ENCODE results near the gene DNAJC15. TPM values are rescaled to one million over a fixed set of nuclear protein-coding genes. Genes with fewer than 3 reads are reported as not detected.
A peak's percentile ranks its signal among the peaks of the same experiment; 100 is the strongest.

Gene DNAJC15
- total and polyA plus RNA-seq, 2 donors (not counting 3 experiments of a cell fraction or from before 2014, with no cell fraction given): 21.8 to 40.8 TPM

GRCh38 chr13:43085545-43085944, 62.2 kb downstream of the DNAJC15 start:
- TF ChIP-seq CTCF (IDR thresholded peaks at IDR 0.05; ENCODE audit: extremely low read depth in 1 of 2, insufficient read depth in 1 of 2, low read depth in 1 of 2, low read length in 2 of 2) (peak in 1 of 2 donors; percentile 35), GATA2 (IDR thresholded peaks at IDR 0.05; ENCODE audit: insufficient read depth, insufficient read length, low read depth, low read length) (no peak)
- POLR2A ChIA-PET: no interaction called here
- H3K9ac ChIP-seq (replicated peaks; ENCODE audit: extremely low read depth, insufficient read depth, low read length): no peak overlapping the region
- no peaks in the 10 kb centered on the region for H3K9me3 ChIP-seq (replicated peaks; ENCODE audit: control insufficient read depth, insufficient read depth, low read length)
- no peaks in the 10 kb centered on the region for H3K9me1 ChIP-seq (replicated peaks; ENCODE audit: control insufficient read depth, extremely low read depth, insufficient read depth, low read length)
- no peak for FAIRE-seq
- dilution Hi-C loops (cut with MboI; ENCODE audit: extremely low pct_ligation_motif_present, low sequenced_read_pairs): no loop called here
- no peaks in the 10 kb centered on the region for H4K20me1 ChIP-seq (replicated peaks; ENCODE audit: control insufficient read depth, extremely low read depth, insufficient read depth, low read length)
- BruUV-seq (replicated peaks): no TSS peak
- peaks cover 3% of the 10 kb centered on the region for H3K4me1 ChIP-seq (ENCODE audit: control insufficient read depth, extremely low read depth, insufficient read depth, low read length)
- intact Hi-C loops (cut with micrococcal nuclease): loop anchor here (1.0 to 5.0 kb wide), 3 partner anchors 217 to 719 kb away; no protein-coding TSS in a partner anchor
- H3K27me3 ChIP-seq (ENCODE audit: control insufficient read depth in 2 of 2, insufficient read depth in 2 of 2, low read length in 2 of 2): no peaks in the 10 kb centered on the region
- H3K4me3 ChIP-seq (replicated peaks in 1 of 3; ENCODE audit: insufficient read depth in 1 of 3, low read depth in 1 of 3, low read length in 3 of 3): no peak overlapping the region
- no peaks in the 10 kb centered on the region for H3K79me2 ChIP-seq (ENCODE audit: control insufficient read depth, insufficient read depth, low read length)
- H3K36me3 ChIP-seq (ENCODE audit: control insufficient read depth in 2 of 2, extremely low read depth in 1 of 2, insufficient read depth in 2 of 2, low read length in 2 of 2): no peaks in the 10 kb centered on the region
- DNase-seq (ENCODE audit: low read depth, low spot score): peak; percentile 59
- no peak overlapping the region for H2AFZ ChIP-seq (ENCODE audit: low read depth, low read length)
- H3K27ac ChIP-seq (ENCODE audit: insufficient read depth, low read depth, low read length): no peak overlapping the region
- CTCF ChIA-PET: interaction anchor here (0.6 to 7.9 kb wide), 29 partner anchors 8 to 794 kb away, joined by 3 to 168 read pairs (median 5); partner anchors contain the start of genes CCDC122, ENOX1, EPSTI1 and LACC1
- H3K4me2 ChIP-seq (ENCODE audit: insufficient read depth, low read length): no peak overlapping the region

GRCh38 chr13:43086181-43086580, 62.8 kb downstream of the DNAJC15 start:
- Histone ChIP-seq H4K20me1 (replicated peaks; ENCODE audit: control insufficient read depth, extremely low read depth, insufficient read depth, low read length) (no peaks in the 10 kb centered on the region), H3K9ac (replicated peaks; ENCODE audit: extremely low read depth, insufficient read depth, low read length) (no peak overlapping the region), H2AFZ (ENCODE audit: low read depth, low read length) (no peak overlapping the region), H3K9me3 (replicated peaks; ENCODE audit: control insufficient read depth, insufficient read depth, low read length) (no peaks in the 10 kb centered on the region), H3K4me2 (ENCODE audit: insufficient read depth, low read length) (no peak overlapping the region), H3K4me1 (ENCODE audit: control insufficient read depth, extremely low read depth, insufficient read depth, low read length) (peaks cover 3% of the 10 kb centered on the region), H3K79me2 (ENCODE audit: control insufficient read depth, insufficient read depth, low read length) (no peaks in the 10 kb centered on the region), H3K9me1 (replicated peaks; ENCODE audit: control insufficient read depth, extremely low read depth, insufficient read depth, low read length) (no peaks in the 10 kb centered on the region), H3K27me3 (ENCODE audit: control insufficient read depth in 2 of 2, insufficient read depth in 2 of 2, low read length in 2 of 2) (no peaks in the 10 kb centered on the region), H3K27ac (ENCODE audit: insufficient read depth, low read depth, low read length) (no peak overlapping the region), H3K36me3 (ENCODE audit: control insufficient read depth in 2 of 2, extremely low read depth in 1 of 2, insufficient read depth in 2 of 2, low read length in 2 of 2) (no peaks in the 10 kb centered on the region), H3K4me3 (replicated peaks in 1 of 3; ENCODE audit: insufficient read depth in 1 of 3, low read depth in 1 of 3, low read length in 3 of 3) (no peak overlapping the region)
- TF ChIP-seq POLR2AphosphoS5 (IDR thresholded peaks at IDR 0.05; ENCODE audit: insufficient read depth, low read depth, low read length) (no peak), GATA2 (IDR thresholded peaks at IDR 0.05; ENCODE audit: insufficient read depth, insufficient read length, low read depth, low read length) (no peak), MAX (IDR thresholded peaks at IDR 0.05; ENCODE audit: insufficient read depth, insufficient read length) (no peak), MYC (IDR thresholded peaks at IDR 0.05; ENCODE audit: low read depth, low read length) (no peak), JUN (IDR thresholded peaks at IDR 0.05; ENCODE audit: borderline replicate concordance, insufficient read depth, insufficient read length, low read depth) (no peak), CTCF (IDR thresholded peaks at IDR 0.05; ENCODE audit: extremely low read depth in 1 of 2, insufficient read depth in 1 of 2, low read depth in 1 of 2, low read length in 2 of 2) (no peak)
- intact Hi-C loops (cut with micrococcal nuclease) (loop anchor here (5.0 kb wide), 1 partner anchor 216 kb away; no protein-coding TSS in a partner anchor), dilution Hi-C loops (cut with MboI; ENCODE audit: extremely low pct_ligation_motif_present, low sequenced_read_pairs) (no loop called here)
- FAIRE-seq: no peak
- POLR2A ChIA-PET: no interaction called here
- DNase-seq (ENCODE audit: low read depth, low spot score): no peak
- CTCF ChIA-PET: interaction anchor here (1.0 to 7.9 kb wide), 9 partner anchors 8 to 793 kb away, joined by 4 to 168 read pairs (median 9); partner anchors contain the start of genes CCDC122, ENOX1 and LACC1
- no TSS peak for BruUV-seq (replicated peaks)
